Colonic mucosa (tissue), 4 donors: ENCODE measurements around the gene STAP2. TPM values are rescaled to one million over a fixed set of nuclear protein-coding genes. Genes with fewer than 3 reads are reported as not detected.

Source experiments
- DNase-seq: peaks from one replicate; pipeline ENCODE4 v3.0.0-alpha.2; 2020
- H3K27ac ChIP-seq: fragments of 200-600 bp; one replicate; pipeline ENCODE4 v1.8.0; 2021
- H3K27me3 ChIP-seq: fragments of 200-600 bp; one replicate; pipeline ENCODE4 v1.8.0; 2021
- H3K36me3 ChIP-seq: fragments of 200-600 bp; one replicate; pipeline ENCODE4 v1.8.0; 2021
- H3K4me1 ChIP-seq: fragments of 200-600 bp; one replicate; pipeline ENCODE4 v1.8.0; 2021; ENCODE audit warnings: mild to moderate bottlenecking
- H3K4me3 ChIP-seq: fragments of 200-600 bp; one replicate; pipeline ENCODE4 v1.8.0; 2021
- H3K9ac ChIP-seq, 2 donors: one replicate each; pipeline ENCODE4 v1.7.0; 2013; ENCODE audit warnings: control low read depth in 2 of 2, low read depth in 2 of 2, low read length in 2 of 2
- H3K9me3 ChIP-seq: fragments of 200-600 bp; one replicate; pipeline ENCODE4 v1.8.0; 2021
- CTCF ChIP-seq: fragments of 200-600 bp; IDR thresholded peaks from one replicate; pipeline ENCODE4 v1.8.0; 2022; ENCODE audit warnings: antibody characterized with exemption, mild to moderate bottlenecking
- intact Hi-C: fragments of 100-400 bp; cut with DNase I; formaldehyde crosslinking; loops from one replicate; pipeline ENCODE4 v1.14.1; 2022
- total RNA-seq, 2 donors: library from RNA; stranded (reverse); fragmentation: NEBNext Ultra II Directional in 1 of 2; extraction: Animal tissue kit (Norgen Biotek cat#: 25700) in 1 of 2; gene quantifications; one replicate each; pipeline ENCODE4 v1.2.1, GENCODE V29; 2021
- donor health status: healthy.
- donor health status: DM: no; HTN: no; CAD: no.
- donor health status: DM: no; HTN: no; CAD: no.

The STAP2 gene
- total RNA-seq, 2 donors from 2014 or later, result 197 to 218 TPM

DNA sequence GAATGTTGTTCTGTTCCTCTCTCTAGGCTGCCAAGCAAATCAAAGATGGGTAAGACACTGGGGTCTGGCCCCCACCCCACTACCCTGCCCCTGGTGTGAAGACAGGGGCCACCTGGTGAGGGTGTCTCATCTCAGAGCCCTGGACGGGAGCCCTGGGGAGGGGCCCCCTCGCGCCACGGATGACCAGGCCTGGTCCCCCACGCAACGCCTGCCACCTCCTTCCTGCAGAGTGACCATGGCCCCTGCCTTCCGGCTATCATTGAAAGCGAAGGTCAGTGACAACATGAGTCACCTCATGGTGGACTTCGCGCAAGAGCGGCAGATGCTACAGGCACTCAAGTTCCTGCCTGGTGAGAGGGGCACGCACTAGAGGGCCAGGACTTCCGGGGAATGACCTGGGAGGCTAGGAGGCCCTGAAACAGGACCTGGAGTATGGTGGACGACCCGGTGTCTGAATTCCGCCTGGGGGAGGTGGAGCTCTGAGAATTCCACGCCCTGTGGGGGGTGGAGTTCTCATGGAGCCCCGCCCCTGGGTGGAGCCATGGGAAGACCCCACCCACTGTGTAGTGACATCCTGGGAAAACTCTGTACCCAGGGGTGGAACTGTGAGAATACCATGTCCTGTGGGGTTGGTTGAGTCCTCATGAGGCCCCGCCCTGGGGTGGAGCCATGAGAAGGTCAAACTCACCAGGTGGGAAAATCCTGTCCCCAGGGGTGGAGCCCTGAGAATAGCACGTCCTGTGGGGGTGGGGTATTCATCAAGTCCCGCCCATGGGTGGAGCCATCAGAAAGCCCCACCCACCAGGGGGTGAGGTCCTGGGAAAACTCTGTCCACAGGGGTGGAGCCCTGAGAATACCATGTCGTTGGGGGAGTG lies 28.1 kb downstream of the STAP2 start:
- no peak for TF ChIP-seq CTCF
- Histone ChIP-seq H3K27ac (no peak overlapping the region), H3K27me3 (no peaks in the 10 kb centered on the region), H3K9me3 (no peaks in the 10 kb centered on the region), H3K36me3 (no peaks in the 10 kb centered on the region), H3K9ac (no peak overlapping the region), H3K4me3 (no peak overlapping the region), H3K4me1 (no peaks in the 10 kb centered on the region)
- peak; percentile 33 for DNase-seq
- intact Hi-C loops, result no loop called here

- no peak overlapping the region for H3K4me3 ChIP-seq
- no peaks in the 10 kb centered on the region for H3K4me1 ChIP-seq
- intact Hi-C loops, result no loop called here
- no peaks in the 10 kb centered on the region for H3K27me3 ChIP-seq
- DNase-seq, result no peak
- H3K27ac ChIP-seq, result no peak overlapping the region
- no peak for TF ChIP-seq CTCF
- H3K9me3 ChIP-seq, result no peaks in the 10 kb centered on the region
- H3K36me3 ChIP-seq, result no peaks in the 10 kb centered on the region
- no peak overlapping the region for H3K9ac ChIP-seq
These were observed 33.0 kb downstream of the STAP2 start for GRCh38 chr19:4305659-4306058.

DNA sequence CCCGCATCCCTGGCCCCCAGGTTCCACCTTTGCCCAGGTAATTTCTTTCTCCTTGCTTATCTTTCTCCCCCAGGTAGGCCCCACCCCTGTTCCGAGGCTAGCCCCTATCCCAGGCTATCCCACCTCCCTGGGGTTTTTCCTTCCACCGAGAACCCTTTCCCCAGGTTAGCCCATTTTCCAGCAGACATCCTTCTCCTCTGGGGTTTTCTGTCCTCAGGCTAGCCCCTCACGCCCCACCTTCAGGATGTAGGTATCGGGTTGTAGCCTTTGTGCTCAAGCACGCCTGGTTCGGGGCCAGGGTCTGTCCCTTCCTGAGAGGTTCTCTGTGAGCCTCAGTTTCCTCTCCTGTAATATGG lies 33.4 kb downstream of the STAP2 start:
- no peak for DNase-seq
- H3K9me3 ChIP-seq, result no peaks in the 10 kb centered on the region
- no peak for TF ChIP-seq CTCF
- H3K27ac ChIP-seq, result no peak overlapping the region
- intact Hi-C loops, result no loop called here
- no peaks in the 10 kb centered on the region for H3K27me3 ChIP-seq
- no peak overlapping the region for H3K9ac ChIP-seq
- H3K4me3 ChIP-seq, result no peak overlapping the region
- H3K36me3 ChIP-seq, result no peaks in the 10 kb centered on the region
- H3K4me1 ChIP-seq, result no peaks in the 10 kb centered on the region

DNA sequence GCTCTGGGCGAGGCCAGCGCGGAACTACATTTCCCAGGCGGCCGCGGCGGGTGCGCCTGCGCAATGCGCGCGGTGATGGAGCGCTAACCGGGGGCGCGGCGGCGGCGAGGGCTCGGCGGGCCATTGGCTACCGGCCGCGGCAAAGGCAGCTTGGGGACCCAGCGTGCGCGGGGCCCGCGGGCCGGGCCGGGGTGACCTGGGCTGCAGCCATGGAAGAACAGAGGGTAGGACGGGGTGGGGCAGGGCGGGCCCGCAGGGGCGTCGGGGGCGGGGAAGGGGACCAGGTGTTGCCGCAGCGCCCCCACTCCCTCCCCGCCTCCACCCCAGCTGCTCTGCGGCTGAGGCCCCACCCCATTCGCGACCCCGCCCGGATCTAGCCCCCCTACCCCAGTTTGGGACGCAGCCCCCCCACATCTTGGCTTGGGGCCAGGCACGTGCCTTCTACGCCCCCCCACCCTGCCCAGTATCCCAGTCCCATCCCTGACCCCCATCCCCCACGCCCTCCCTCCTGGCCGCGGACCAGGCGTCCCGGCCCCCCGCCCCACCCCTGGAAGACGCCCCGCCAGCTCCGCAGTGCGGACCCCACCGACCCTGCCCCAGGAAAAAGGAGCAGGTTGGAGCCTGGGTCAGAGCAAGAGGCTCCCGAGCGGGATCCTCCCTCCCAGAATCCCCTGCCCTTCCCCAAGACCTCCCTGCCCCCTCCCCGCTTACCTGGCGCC lies 33.9 kb downstream of the STAP2 start, which contains the start of gene FSD1:
FSD1 (plus strand) TSS at position 61 of the 719 bp plus-strand sequence; CDS start at position 210, 149 bp downstream.
- H3K27me3 ChIP-seq, result no peaks in the 10 kb centered on the region
- H3K9ac ChIP-seq, result no peak within 1 kb of the TSS
- no peak for DNase-seq
- intact Hi-C loops, result no loop called here
- no peak for TF ChIP-seq CTCF
- H3K36me3 ChIP-seq, result no peaks in the 10 kb centered on the region
- no peaks in the 10 kb centered on the region for H3K4me1 ChIP-seq
- no peaks in the 10 kb centered on the region for H3K9me3 ChIP-seq
- H3K4me3 ChIP-seq, result peak within 1 kb of the TSS; percentile 15
- H3K27ac ChIP-seq, result no peak within 1 kb of the TSS

DNA sequence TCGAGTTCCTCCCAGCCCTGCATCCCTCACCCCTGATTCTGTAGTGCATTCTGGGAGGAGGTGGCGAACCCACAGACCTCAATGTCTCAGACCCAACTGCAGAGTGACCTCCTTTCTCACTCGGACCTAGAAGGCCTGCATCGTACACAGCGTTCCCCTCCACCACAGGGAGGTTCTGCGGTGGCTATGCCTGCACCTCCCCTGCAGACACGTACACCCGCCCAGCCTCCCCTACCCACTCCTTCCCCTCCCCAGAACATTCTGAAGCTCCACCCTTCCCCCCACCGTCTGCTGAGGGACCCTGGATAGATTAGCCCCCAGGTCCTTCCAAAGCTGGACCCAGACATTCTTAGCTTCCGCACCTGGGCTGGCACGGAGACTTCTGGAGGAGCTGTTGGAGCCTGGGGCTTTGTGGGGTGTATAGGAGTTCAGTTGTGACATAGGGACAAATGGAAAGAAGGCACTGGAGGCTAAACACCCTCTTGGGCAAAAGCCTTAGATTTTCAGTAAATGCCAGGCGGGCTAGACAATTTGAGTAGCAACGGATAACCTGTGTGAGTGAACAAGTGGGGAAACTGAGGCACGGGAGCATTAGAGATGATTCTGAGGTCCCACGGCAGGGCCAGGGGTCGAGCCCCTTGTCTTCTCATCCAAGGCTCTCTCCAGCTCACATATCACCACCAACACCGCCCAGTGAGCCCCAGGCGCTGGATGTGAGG lies 34.6 kb downstream of the STAP2 start:
- no peak for TF ChIP-seq CTCF
- peak overlapping the region; percentile 15 for H3K4me3 ChIP-seq
- no peaks in the 10 kb centered on the region for H3K27me3 ChIP-seq
- H3K36me3 ChIP-seq, result no peaks in the 10 kb centered on the region
- intact Hi-C loops, result no loop called here
- no peaks in the 10 kb centered on the region for H3K4me1 ChIP-seq
- H3K27ac ChIP-seq, result no peak overlapping the region
- DNase-seq, result no peak
- H3K9ac ChIP-seq, result no peak overlapping the region
- H3K9me3 ChIP-seq, result no peaks in the 10 kb centered on the region
